HG02973 (cell line): ENCODE measurements around the gene OSBPL2.

Experiments used
- ATAC-seq: cut with Tn5 transposase; IDR thresholded peaks from one replicate; pipeline ENCODE4 v1.9.1; 2021; ENCODE audit warnings: moderate library complexity; ENCODE audit not compliant: unreplicated experiment

The OSBPL2 gene

DNA sequence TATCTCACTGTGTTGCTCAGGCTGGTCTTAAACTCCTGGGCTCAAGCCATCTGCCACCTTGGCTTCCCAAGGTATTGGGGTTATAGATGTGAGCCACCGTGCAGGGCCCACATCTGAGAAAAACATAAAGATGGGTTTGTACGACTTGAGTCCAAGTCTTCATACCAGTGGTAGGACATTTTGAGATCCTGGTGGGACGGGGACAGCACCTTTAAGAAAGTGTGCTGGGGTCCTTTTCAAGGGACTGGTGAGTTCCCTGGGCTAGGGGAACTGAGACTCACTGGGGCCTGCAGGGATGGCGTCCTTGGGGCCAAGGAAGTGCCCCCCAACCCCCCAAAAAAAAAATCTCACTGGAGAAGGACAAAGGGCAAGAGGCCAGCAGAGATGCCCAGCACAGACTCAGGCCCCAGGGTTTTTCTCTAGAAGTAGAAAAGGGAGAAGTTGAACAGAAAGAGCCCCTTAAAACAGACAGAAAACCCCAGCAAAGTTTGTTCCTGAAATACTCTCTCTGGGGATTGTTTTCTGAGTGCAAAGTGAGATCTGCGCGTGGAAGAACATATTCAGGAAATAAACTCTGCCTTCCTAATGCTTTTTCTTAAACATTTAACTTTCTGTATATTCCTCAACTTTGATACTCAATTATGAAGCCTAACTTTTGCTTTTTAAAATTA lies 10.7 kb downstream of the OSBPL2 start:
- ATAC-seq: no peak

GRCh38 chr20:62252342-62252966 lies 14.1 kb downstream of the OSBPL2 start:
- ATAC-seq: no peak

GRCh38 chr20:62253398-62253797 lies 15.1 kb downstream of the OSBPL2 start:
- ATAC-seq: no peak

DNA sequence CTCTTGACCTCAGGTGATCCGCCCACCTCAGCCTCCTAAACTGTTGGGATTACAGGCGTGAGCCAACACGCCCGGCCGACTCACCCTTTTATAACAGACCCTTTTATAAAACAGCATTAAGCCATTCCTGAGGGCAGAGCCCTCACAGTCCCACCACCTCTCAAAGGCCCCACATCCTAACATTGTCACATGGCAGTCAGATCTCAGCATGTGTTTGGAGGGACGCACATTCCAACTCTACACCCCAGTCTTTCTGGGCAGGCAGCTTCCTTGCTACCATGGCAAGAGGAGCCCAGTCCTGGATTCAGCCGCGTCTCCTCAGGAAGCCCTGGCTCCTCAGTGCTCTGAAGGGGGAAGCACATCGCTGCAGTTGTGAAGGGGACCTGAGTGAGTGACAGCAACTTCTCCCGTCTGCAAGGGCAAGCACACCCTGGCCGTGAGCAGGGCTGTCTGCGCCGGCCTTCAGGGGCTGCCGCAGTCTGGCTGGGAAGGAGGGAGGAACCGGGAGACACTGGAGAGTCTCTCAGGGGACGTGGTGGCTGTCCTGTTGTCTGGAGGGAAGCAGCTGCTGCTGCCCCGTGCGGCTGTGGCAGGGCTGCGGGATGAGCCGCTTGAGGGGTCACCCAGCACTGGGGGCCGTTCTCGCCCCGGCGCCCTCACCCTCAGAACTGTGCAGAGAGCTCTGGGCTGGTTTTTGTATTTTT lies 15.9 kb downstream of the OSBPL2 start:
- no peak for ATAC-seq

GRCh38 chr20:62255976-62256375 lies 17.7 kb downstream of the OSBPL2 start:
- no peak for ATAC-seq

DNA sequence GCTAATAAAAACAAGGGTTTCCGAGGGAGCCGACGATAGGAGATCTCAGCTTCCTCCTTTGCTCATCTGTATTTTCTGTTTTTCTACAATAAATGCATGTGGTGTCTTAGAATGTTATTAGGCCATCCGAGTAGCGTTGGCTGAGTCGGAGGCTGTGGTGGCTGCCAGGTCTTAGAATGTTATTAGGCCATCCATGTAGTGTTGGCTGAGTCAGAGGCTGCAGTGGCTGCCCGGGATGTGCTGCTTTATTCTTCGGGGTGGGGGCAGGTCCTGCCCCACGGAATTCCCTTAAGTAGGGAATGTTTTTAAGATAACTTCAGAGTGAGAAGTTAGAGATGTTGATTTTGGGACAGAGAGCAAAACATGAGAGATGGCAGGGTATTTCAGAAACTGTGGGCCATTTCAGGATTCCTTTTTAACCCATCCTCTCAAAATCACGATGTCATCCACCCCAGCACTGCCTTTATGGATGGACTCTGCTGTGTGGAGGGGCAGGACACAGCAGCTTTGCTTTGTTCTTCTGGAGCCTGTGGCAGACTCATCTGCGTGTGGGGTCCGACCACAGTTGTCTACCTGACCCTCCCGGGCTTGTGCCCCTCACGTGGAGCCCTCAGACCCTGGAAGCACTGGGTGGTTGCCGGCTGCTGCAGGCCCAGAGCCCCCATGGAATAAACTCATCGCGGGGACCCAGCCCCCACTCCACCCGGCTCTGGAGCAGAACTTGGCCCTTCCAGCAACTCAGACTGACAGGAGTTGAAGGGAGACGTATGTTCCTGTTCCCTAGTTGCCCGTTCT lies 20.4 kb downstream of the OSBPL2 start:
- no peak for ATAC-seq

DNA sequence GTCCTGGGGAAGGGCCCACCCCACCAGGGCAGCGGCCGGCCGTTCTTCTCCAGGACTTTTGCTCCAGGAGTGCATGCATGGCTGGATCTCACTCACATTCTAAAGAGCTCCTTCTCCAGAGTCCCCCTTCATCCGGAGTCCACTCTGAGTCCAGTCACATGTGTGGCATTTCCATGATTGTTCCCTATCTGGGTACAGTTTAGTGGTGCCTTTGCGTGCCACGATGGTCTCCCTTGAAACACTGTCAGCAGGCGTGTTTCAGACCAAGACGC lies 20.9 kb downstream of the OSBPL2 start:
- no peak for ATAC-seq

GRCh38 chr20:62262064-62262463 lies 23.7 kb downstream of the OSBPL2 start:
- no peak for ATAC-seq

DNA sequence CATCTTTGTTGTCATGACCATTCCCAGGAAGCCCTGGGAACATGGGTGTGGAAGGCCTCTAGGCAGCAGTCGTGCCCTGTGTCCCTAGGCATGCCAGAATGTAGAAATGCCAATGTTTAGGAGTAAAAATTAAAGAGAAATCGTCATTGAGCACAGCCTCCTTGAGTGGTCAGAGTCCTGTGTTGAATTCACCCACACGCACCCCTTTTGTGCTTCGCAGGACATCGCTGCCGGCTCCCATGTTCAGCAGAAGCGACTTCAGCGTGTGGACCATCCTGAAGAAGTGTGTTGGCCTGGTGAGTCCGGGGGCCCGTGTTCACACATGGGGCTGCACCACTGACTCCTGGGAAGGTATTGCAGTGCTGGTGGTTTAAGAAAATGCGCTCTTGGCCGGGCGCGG lies 25.1 kb downstream of the OSBPL2 start:
- no peak for ATAC-seq

DNA sequence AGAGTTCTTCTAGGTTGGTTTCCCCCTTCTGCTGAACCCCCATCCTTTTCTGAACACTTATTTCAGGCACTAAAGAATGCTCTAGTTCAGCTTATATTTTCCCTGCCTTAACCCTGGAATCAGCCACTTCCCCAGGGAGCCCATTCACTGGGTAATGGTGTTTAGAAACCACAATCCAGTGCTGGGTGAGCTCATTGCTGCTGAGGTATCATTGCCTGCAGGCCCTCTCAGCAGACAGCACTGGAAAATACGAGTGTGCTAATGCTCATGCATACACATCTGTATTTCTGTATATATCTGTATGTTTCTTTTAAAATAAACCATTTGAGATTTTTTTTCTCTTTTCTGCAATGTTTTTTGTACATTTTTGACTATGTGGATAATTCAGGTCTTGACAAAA lies 27.0 kb downstream of the OSBPL2 start:
- ATAC-seq: no peak

- ATAC-seq: no peak
Observed at GRCh38 chr20:62266340-62266739, 28.0 kb downstream of the OSBPL2 start.

- no peak for ATAC-seq
Observed at GRCh38 chr20:62266851-62267250, 28.5 kb downstream of the OSBPL2 start.

DNA sequence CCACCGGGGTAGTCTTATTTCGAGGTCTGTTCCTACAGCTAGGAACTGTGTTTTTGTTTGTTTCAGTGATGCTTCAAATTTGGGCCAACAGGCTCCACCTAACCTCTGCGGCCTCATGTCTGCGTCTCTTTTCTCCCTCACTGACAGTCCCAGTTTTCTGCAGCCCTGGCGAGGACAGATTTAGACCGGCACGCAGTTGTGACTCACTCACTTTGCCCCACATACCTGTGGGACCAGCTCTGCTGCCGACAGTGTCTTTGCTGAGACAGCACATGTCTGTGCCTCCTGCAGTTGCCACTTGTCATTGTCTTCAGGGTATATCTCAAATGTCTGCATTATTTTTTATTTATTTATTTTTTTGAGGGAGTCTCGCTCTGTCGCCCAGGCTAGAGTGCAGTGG lies 29.2 kb downstream of the OSBPL2 start:
- ATAC-seq: no peak

DNA sequence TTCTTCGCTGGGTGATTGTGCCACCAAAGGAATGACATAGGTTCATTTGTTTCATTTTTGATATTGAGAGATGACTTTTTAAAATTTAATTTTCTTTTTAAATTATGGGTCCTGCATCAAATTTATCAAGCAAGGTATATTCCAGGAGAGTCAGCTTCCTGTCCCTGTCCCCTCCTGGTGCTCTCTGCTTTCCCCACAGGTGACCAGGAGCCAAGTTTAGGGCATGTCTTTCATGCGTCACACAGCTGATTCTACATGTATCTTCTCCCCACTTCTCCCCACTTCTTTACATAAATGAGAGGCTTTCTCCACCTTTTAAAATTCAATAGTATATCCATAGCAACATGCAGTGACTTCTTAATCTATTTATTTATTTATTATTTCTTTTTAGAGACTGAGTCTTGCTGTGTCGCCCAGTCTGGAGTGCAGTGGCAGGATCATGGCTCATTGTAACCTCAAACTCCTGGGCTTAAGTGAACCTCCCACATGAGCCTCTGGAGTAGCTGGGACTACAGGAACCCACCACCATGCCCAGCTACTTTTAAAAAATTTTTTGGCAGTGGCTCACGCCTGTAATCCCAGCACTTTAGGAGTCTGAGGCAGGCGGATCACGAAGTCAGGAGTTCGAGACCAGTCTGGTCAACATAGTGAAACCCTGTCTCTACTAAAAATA lies 30.0 kb downstream of the OSBPL2 start:
- ATAC-seq: no peak

DNA sequence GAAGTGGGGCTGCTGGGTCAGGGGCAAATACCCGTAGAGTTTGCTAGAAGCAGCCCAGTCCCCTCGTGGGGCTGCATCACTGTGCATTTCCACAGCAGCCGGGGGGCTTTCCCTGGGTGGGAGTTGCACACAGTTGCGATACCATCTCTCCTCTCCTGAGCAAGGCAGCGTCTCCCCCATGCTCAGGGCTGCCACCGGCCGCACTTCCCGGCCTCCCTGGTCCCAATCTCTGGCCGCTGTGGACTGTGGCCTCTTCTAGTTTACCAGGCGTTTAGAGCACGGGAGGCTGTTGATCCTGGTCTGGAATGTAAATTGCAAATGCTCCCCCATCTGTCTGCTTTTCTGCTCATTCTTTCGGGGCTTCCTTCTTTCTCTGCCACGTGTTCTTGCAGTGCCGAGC lies 31.1 kb downstream of the OSBPL2 start:
- ATAC-seq: no peak

- no peak for ATAC-seq
Observed at GRCh38 chr20:62269871-62270270, 31.6 kb downstream of the OSBPL2 start.

DNA sequence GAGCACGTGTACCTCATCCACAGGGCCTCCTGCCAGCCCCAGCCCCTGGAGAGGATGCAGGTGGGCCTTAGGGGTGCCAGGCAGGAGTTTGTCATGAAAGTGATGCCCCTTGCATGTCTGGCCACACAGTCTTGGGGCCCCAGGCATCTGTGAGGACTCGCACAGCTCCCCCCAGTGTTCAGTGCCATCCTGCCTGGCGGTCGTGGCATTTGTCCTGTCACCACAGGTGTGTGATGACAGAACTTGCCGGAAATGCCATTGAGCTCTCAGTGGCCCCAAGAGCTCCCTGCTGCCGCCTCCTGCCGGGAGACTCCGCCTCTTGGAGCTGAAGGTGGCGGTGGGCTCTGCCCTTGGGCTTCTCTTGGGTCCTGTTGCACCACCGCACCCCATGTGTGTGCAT lies 33.9 kb downstream of the OSBPL2 start:
- ATAC-seq: no peak

GRCh38 chr20:62273416-62273815 lies 35.1 kb downstream of the OSBPL2 start:
- ATAC-seq: no peak

GRCh38 chr20:62274332-62274950 lies 36.1 kb downstream of the OSBPL2 start:
- ATAC-seq: no peak

DNA sequence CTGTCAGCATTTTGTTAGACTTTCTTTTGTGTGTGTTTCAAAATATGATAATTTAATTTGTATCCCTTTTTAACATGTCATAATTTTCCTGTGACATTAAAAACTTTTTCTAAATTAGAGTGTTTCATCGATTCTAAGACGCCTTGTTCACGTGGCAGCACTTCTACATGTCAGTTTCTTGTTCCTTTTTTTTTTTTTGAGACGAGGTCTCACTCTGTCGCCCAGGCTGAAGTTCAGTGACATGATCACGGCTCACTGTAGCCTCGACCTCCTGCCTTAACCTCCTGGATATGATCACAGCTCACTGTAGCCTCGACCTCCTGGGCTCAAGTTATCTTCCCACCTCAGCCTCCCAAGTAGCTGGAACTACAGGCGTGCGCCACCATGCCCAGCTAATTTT lies 36.9 kb downstream of the OSBPL2 start:
- no peak for ATAC-seq

DNA sequence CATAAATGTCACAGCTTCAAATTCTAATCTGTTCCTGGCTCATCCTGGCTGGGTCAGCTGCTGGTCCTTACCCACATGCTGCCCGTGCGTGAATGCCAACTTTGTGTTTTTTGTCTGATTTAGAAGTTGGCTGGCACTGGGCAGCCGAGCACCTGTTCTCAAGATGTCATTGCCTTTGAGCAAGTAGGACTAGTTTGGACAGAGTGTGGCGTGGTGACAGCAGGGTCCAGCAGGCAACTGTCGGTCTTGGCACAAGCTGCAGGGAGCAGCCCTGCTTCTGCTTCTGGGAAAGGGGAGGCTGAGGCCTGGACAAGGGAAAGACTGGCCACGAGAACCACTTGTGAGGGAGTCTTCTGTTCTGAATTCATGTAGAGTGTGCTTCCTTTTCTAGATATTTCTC lies 38.1 kb downstream of the OSBPL2 start:
- no peak for ATAC-seq
